Uterus (tissue), 4 donors: Measurements from ENCODE around the gene SCLT1. TPM values are rescaled to one million over a fixed set of nuclear protein-coding genes. Genes with fewer than 3 reads are reported as not detected.

Experiments used
- DNase-seq, 2 donors: peaks; one replicate each; pipeline ENCODE4 v3.0.0-alpha.2; 2019 to 2020
- H3K27ac ChIP-seq, 2 donors: fragments of 200-600 bp; sonication (generic); 1 replicate in 1 of 2; 2 replicates in 1 of 2; pipeline ENCODE4 v1.5.1; 2016 to 2018
- H3K27me3 ChIP-seq, 2 donors: fragments of 200-600 bp; sonication (generic); one replicate each; pipeline ENCODE4 v1.5.1; 2018 to 2019; ENCODE audit warnings: control low read depth in 1 of 2
- H3K36me3 ChIP-seq, 2 donors: fragments of 200-600 bp; sonication (generic); one replicate each; pipeline ENCODE4 v1.5.1; 2019; ENCODE audit warnings: control low read depth in 1 of 2
- H3K4me1 ChIP-seq, 2 donors: fragments of 200-600 bp; sonication (generic); one replicate each; pipeline ENCODE4 v1.5.1; 2018 to 2019; ENCODE audit warnings: control low read depth in 1 of 2
- H3K4me3 ChIP-seq, 2 donors: fragments of 200-600 bp; sonication (generic); 1 replicate in 1 of 2; 2 replicates in 1 of 2; pipeline ENCODE4 v1.5.1; 2018 to 2019; ENCODE audit warnings: mild to moderate bottlenecking in 1 of 2
- H3K9me3 ChIP-seq, 2 donors: fragments of 200-600 bp; sonication (generic); one replicate each; pipeline ENCODE4 v1.5.1; 2019; ENCODE audit warnings: control low read depth in 1 of 2
- POLR2A ChIP-seq, 2 donors: fragments of 450-650 bp; IDR thresholded peaks; one replicate each; pipeline ENCODE4 v1.6.1; 2016; ENCODE audit warnings: antibody characterized with exemption in 2 of 2, mild to moderate bottlenecking in 1 of 2, moderate library complexity in 1 of 2
- intact Hi-C: fragments of 100-400 bp; cut with DNase I; formaldehyde crosslinking; loops from one replicate; pipeline ENCODE4 v1.15.1; 2023; ENCODE audit warnings: low total_unique reads
- total RNA-seq, 4 donors: library from RNA; depleted of rRNA in 3 of 4; stranded (reverse); fragments of >200 nt in 3 of 4; gene quantifications; one replicate each; pipeline versions ENCODE4 v1.1.0 to v1.2.4, GENCODE V29; 2014 to 2023
- TF ChIP-seq, protein P1 (sequence below), 4 experiments: fragments of 200-600 bp in 2 of 4; fragments of 450-650 bp in 2 of 4; sonication (generic) in 2 of 4; IDR thresholded peaks; one replicate each; pipeline ENCODE4 v1.5.1; 2016 to 2019; ENCODE audit warnings: antibody characterized with exemption in 4 of 4, mild to moderate bottlenecking in 2 of 4, moderate library complexity in 1 of 4
- donor health status: DM: yes; HTN: yes; CAD: no.

SCLT1 gene
- total RNA-seq, 4 donors from 2014 or later, result 7.2 to 47.5 (median 30.6) TPM

DNA sequence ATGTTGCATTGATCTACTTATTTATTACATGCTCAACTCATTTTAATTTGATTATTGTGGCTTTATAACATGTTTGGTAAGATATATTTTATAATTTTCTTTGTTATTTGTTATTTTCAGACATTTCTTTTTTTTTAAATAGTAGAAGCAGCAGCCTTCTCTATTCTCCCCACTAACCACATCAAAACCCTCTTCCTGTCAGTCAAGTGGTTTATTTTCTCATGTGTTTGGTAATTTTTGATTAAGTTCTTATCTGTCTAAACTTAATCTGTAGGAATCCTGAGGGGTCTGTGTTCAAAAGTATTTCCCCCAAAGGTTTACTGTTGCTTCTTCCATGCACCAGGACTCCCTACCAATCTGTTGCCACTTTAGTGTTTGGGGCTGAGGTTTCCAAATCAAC is 131.9 kb downstream of the SCLT1 start:
- no peak for DNase-seq
- no peak overlapping the region for H3K4me3 ChIP-seq
- no peaks in the 10 kb centered on the region for H3K36me3 ChIP-seq
- no peaks in the 10 kb centered on the region for H3K27me3 ChIP-seq
- TF ChIP-seq POLR2A (IDR thresholded peaks at IDR 0.05), result no peak
- TF ChIP-seq, protein P1, sequence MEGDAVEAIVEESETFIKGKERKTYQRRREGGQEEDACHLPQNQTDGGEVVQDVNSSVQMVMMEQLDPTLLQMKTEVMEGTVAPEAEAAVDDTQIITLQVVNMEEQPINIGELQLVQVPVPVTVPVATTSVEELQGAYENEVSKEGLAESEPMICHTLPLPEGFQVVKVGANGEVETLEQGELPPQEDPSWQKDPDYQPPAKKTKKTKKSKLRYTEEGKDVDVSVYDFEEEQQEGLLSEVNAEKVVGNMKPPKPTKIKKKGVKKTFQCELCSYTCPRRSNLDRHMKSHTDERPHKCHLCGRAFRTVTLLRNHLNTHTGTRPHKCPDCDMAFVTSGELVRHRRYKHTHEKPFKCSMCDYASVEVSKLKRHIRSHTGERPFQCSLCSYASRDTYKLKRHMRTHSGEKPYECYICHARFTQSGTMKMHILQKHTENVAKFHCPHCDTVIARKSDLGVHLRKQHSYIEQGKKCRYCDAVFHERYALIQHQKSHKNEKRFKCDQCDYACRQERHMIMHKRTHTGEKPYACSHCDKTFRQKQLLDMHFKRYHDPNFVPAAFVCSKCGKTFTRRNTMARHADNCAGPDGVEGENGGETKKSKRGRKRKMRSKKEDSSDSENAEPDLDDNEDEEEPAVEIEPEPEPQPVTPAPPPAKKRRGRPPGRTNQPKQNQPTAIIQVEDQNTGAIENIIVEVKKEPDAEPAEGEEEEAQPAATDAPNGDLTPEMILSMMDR (IDR thresholded peaks at IDR 0.05), result no peak
- intact Hi-C loops, result no loop called here
- no peak overlapping the region for H3K27ac ChIP-seq
- H3K9me3 ChIP-seq, result no peaks in the 10 kb centered on the region
- H3K4me1 ChIP-seq, result no peaks in the 10 kb centered on the region

GRCh38 chr4:128958194-128958593 is 135.1 kb downstream of the SCLT1 start:
- no peaks in the 10 kb centered on the region for H3K36me3 ChIP-seq

GRCh38 chr4:128957459-128957858 is 135.9 kb downstream of the SCLT1 start:
- Histone ChIP-seq H3K27me3 (no peaks in the 10 kb centered on the region), H3K27ac (no peak overlapping the region), H3K4me3 (no peak overlapping the region), H3K36me3 (no peaks in the 10 kb centered on the region), H3K9me3 (no peaks in the 10 kb centered on the region), H3K4me1 (no peaks in the 10 kb centered on the region)
- intact Hi-C loops, result no loop called here
- TF ChIP-seq, protein P1 (IDR thresholded peaks at IDR 0.05), result no peak
- no peak for TF ChIP-seq POLR2A (IDR thresholded peaks at IDR 0.05)
- DNase-seq, result no peak

More at GRCh38 chr4:128958194-128958593, 135.1 kb downstream of the SCLT1 start:
- Histone ChIP-seq H3K4me1 (no peaks in the 10 kb centered on the region), H3K9me3 (no peaks in the 10 kb centered on the region), H3K4me3 (no peak overlapping the region), H3K27ac (no peak overlapping the region), H3K27me3 (no peaks in the 10 kb centered on the region)
- intact Hi-C loops, result no loop called here
- no peak for DNase-seq
- TF ChIP-seq, protein P1 (IDR thresholded peaks at IDR 0.05), result no peak
- TF ChIP-seq POLR2A (IDR thresholded peaks at IDR 0.05), result no peak

- no peaks in the 10 kb centered on the region for H3K9me3 ChIP-seq
- H3K4me3 ChIP-seq, result no peak overlapping the region
- intact Hi-C loops, result no loop called here
Measured at GRCh38 chr4:128955751-128956150, 137.6 kb downstream of the SCLT1 start.

GRCh38 chr4:128954941-128955340 is 138.4 kb downstream of the SCLT1 start:
- Histone ChIP-seq H3K27ac (no peak overlapping the region), H3K4me1 (no peaks in the 10 kb centered on the region), H3K27me3 (no peaks in the 10 kb centered on the region), H3K9me3 (no peaks in the 10 kb centered on the region), H3K4me3 (no peak overlapping the region), H3K36me3 (no peaks in the 10 kb centered on the region)
- intact Hi-C loops, result no loop called here
- TF ChIP-seq, protein P1 (IDR thresholded peaks at IDR 0.05), result no peak
- no peak for TF ChIP-seq POLR2A (IDR thresholded peaks at IDR 0.05)
- DNase-seq, result no peak

More at GRCh38 chr4:128955751-128956150, 137.6 kb downstream of the SCLT1 start:
- DNase-seq, result no peak
- Histone ChIP-seq H3K27ac (no peak overlapping the region), H3K36me3 (no peaks in the 10 kb centered on the region), H3K4me1 (no peaks in the 10 kb centered on the region), H3K27me3 (no peaks in the 10 kb centered on the region)
- no peak for TF ChIP-seq POLR2A (IDR thresholded peaks at IDR 0.05)
- TF ChIP-seq, protein P1 (IDR thresholded peaks at IDR 0.05), result no peak
